Middle frontal gyrus (tissue), 1 donor: ENCODE data around the gene NKX3-2.

Experiments used
- DNase-seq: peaks from one replicate; pipeline ENCODE4 v3.0.0-alpha.2; 2015; ENCODE audit warnings: low spot score; ENCODE audit errors: extremely low spot score

NKX3-2 gene

GRCh38 chr4:13504374-13504773 is 39.9 kb downstream of the NKX3-2 start:
- DNase-seq = no peak

GRCh38 chr4:13498469-13498868 is 45.8 kb downstream of the NKX3-2 start:
- no peak for DNase-seq

GRCh38 chr4:13496605-13497004 is 47.7 kb downstream of the NKX3-2 start:
- no peak for DNase-seq

DNA sequence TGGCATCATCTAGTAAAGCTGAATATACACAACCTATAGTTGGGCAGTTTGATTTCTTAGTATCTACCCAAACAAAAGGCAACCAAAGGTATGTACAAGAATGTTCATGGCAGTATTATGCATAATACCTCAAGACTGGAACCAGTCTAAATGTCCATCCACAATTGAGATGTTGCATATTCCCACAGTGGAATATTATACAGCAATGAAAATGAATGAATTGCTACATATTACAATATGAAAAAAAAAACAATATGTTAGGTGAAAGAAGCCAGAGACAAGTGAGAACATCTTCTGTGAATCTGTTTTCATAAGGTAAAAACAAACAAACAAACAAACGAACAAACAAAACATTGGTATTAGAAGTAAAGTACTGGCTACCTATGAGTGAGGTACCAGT is 48.6 kb downstream of the NKX3-2 start:
- DNase-seq = no peak

GRCh38 chr4:13493793-13494192 is 50.5 kb downstream of the NKX3-2 start:
- no peak for DNase-seq

GRCh38 chr4:13492747-13493146 is 51.6 kb downstream of the NKX3-2 start:
- no peak for DNase-seq
